MCF 10A (cell line): ENCODE results near the gene BCAS1. TPM values are rescaled to one million over a fixed set of nuclear protein-coding genes. Genes with fewer than 3 reads are reported as not detected.
"Not testable (repeated sequence)": the region's sequence is repeated elsewhere in the genome, so short reads cannot be mapped to it uniquely, and the experiment has no call there.

Experiments used
- BruUV-seq: library from RNA; stranded (reverse); fragments of 400-500 nt; replicated peaks from 2 replicates; lab custom pipeline; 2021; lab: Mats Ljungman, UMichigan
- CTCF ChIA-PET: fragments of 300-600 bp; sonication (Branson Sonifier 250); formaldehyde crosslinking; extraction: SDS; loops from one replicate; lab custom pipeline; 2021; ENCODE audit warnings: antibody characterized with exemption, inconsistent platforms; lab: Yijun Ruan, JAX
- POLR2A ChIA-PET: fragments of 300-600, 350-650 bp; sonication (Branson Sonifier 250); formaldehyde crosslinking; extraction: SDS; loops from one replicate; lab custom pipeline; 2020; ENCODE audit warnings: antibody characterized with exemption, inconsistent platforms; lab: Yijun Ruan, JAX
- DNase-seq: peaks from one replicate; pipeline ENCODE4 v3.0.0-alpha.2; 2018; ENCODE audit not compliant: unreplicated experiment
- H3K27ac Mint-ChIP-seq: one replicate; pipeline ENCODE4 v1.8.0; 2022; ENCODE audit warnings: mild to moderate bottlenecking, low read depth, mixed read lengths; ENCODE audit not compliant: unreplicated experiment
- H3K27me3 Mint-ChIP-seq: one replicate; pipeline ENCODE4 v1.8.0; 2022; ENCODE audit warnings: mixed read lengths; ENCODE audit not compliant: insufficient read depth, unreplicated experiment
- H3K36me3 Mint-ChIP-seq: one replicate; pipeline ENCODE4 v1.8.0; 2022; ENCODE audit warnings: mild to moderate bottlenecking, moderate library complexity, mixed read lengths; ENCODE audit not compliant: insufficient read depth, unreplicated experiment
- H3K4me1 Mint-ChIP-seq: one replicate; pipeline ENCODE4 v1.8.0; 2022; ENCODE audit warnings: mixed read lengths; ENCODE audit not compliant: insufficient read depth, unreplicated experiment
- H3K4me3 Mint-ChIP-seq: one replicate; pipeline ENCODE4 v1.8.0; 2022; ENCODE audit warnings: mild to moderate bottlenecking, moderate library complexity, mixed read lengths; ENCODE audit not compliant: unreplicated experiment
- H3K9me3 Mint-ChIP-seq: one replicate; pipeline ENCODE4 v1.8.0; 2022; ENCODE audit warnings: mixed read lengths; ENCODE audit not compliant: unreplicated experiment
- CTCF ChIP-seq: fragments of 200-600 bp; IDR thresholded peaks from one replicate; pipeline ENCODE4 v1.8.0; 2022; ENCODE audit warnings: antibody characterized with exemption, mild to moderate bottlenecking; ENCODE audit not compliant: unreplicated experiment
- intact Hi-C: fragments of 100-400 bp; cut with micrococcal nuclease; formaldehyde crosslinking; loops from 2 replicates; pipeline ENCODE4 v1.14.1; 2022
- total RNA-seq: library from RNA; stranded (reverse); gene quantifications from 2 replicates; pipeline ENCODE4 v1.2.3, GENCODE V29; 2022

BCAS1 gene
- total RNA-seq, 1 experiment from 2014 or later, result not detected

DNA sequence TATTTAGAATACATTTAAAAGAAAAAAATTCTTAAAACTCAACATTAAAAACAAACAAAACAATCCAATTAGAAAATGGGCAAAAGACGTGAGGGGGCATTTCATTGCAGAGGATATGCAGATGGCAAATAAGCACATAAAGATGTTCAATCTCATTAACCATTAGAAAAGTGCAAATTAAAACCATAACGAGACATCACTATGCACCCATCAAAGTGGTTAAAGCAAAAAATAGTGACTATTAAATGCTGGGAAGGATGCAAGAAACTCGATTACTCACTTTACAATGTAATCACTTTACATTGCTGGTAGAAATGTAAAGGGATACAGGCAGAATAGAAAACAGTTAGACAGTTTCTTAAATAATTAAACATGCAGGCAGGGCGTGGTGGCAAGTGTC lies 59.0 kb downstream of the BCAS1 start:
- DNase-seq, result no peak
- intact Hi-C loops, result no loop called here
- H3K27ac Mint-ChIP-seq, result no peak overlapping the region
- H3K4me1 Mint-ChIP-seq, result no peaks in the 10 kb centered on the region
- no TSS peak for BruUV-seq
- H3K27me3 Mint-ChIP-seq, result peaks cover 10% of the 10 kb centered on the region
- peaks cover 6% of the 10 kb centered on the region for H3K36me3 Mint-ChIP-seq
- ChIA-PET POLR2A (no interaction called here), CTCF (no interaction called here)
- no peak overlapping the region for H3K4me3 Mint-ChIP-seq
- no peak for TF ChIP-seq CTCF
- H3K9me3 Mint-ChIP-seq, result no peaks in the 10 kb centered on the region

DNA sequence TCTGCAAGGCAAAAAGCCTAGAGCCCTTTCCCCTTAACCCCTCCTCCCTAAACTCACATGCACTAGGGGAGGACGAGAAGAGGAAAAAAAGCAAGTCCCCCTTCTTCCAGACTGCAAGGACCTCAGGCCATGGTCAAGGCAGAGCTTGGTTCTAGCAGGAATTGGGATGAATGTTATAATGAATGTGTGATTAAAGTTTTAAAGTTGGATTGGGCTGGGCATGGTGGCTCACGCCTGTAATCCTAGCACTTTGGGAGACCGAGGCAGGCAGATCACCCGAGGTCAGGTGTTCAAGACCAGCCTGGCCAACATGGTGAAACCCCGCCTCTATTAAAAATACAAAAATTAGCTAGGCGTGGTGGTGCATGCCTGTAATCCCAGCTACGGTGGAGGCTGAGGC lies 64.2 kb downstream of the BCAS1 start:
- H3K36me3 Mint-ChIP-seq, result peaks cover 13% of the 10 kb centered on the region
- H3K27me3 Mint-ChIP-seq, result peaks cover 36% of the 10 kb centered on the region
- POLR2A ChIA-PET, H3K27ac Mint-ChIP-seq, intact Hi-C loops, H3K4me1 Mint-ChIP-seq, DNase-seq, H3K4me3 Mint-ChIP-seq, BruUV-seq: not testable (repeated sequence)
- CTCF ChIA-PET, result interaction anchor here (1.1 kb wide), 2 partner anchors 56 to 67 kb away, joined by 3 read pairs; no protein-coding TSS in a partner anchor
- H3K9me3 Mint-ChIP-seq, result peaks cover 16% of the 10 kb centered on the region

DNA sequence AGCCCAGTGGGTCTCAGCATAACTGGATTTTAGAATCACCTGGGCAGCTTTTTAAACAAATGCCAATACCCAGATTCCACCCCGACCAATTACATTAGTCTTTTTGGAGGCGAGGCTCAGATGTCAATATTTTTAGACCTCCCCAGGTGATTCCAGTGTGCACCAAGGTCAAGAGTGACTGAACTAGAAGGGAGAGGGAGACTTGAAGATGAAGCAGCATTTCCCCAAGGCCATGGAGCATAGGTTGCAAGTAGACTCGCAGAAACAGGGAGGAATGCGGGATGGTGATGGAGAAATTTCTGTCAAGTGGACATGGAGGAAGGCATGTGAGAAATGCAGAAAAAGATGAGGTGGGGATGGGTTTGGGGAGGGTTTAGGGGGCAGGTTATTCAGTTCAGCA lies 64.9 kb downstream of the BCAS1 start:
- Mint-ChIP-seq H3K9me3 (peaks cover 17% of the 10 kb centered on the region), H3K27me3 (peaks cover 36% of the 10 kb centered on the region), H3K4me1 (no peaks in the 10 kb centered on the region), H3K27ac (no peak overlapping the region), H3K36me3 (peaks cover 13% of the 10 kb centered on the region), H3K4me3 (no peak overlapping the region)
- intact Hi-C loops, result no loop called here
- DNase-seq, result no peak
- ChIA-PET POLR2A (no interaction called here), CTCF (no interaction called here)
- no peak for TF ChIP-seq CTCF
- BruUV-seq, result no TSS peak

GRCh38 chr20:54004445-54004844 lies 65.9 kb downstream of the BCAS1 start:
- BruUV-seq, result no TSS peak
- no peak for DNase-seq
- peaks cover 17% of the 10 kb centered on the region for H3K9me3 Mint-ChIP-seq
- CTCF ChIA-PET, result interaction anchor here (0.5 to 1.1 kb wide), 3 partner anchors 57 to 1809 kb away, joined by 3 to 4 read pairs (median 3); no protein-coding TSS in a partner anchor
- no peak overlapping the region for H3K27ac Mint-ChIP-seq
- POLR2A ChIA-PET, result no interaction called here
- peaks cover 36% of the 10 kb centered on the region for H3K27me3 Mint-ChIP-seq
- no peaks in the 10 kb centered on the region for H3K4me1 Mint-ChIP-seq
- H3K36me3 Mint-ChIP-seq, result peaks cover 13% of the 10 kb centered on the region
- no peak overlapping the region for H3K4me3 Mint-ChIP-seq
- intact Hi-C loops, result no loop called here
- no peak for TF ChIP-seq CTCF
